H9 (cell line): Measurements from ENCODE around the gene DCAF6. TPM values are rescaled to one million over a fixed set of nuclear protein-coding genes. Genes with fewer than 3 reads are reported as not detected.

Experiments used
- DNase-seq: peaks from one replicate; pipeline ENCODE4 v3.0.0-alpha.2; 2017
- H2AFZ ChIP-seq: one replicate; pipeline ENCODE4 v1.6.1; 2013; ENCODE audit warnings: mild to moderate bottlenecking, low read length, control low read depth, moderate library complexity
- H2AK5ac ChIP-seq: 2 replicates; pipeline ENCODE4 v1.6.1; 2013; ENCODE audit warnings: low read length, control low read depth, mixed read lengths; ENCODE audit not compliant: insufficient read length
- H2BK120ac ChIP-seq: one replicate; pipeline ENCODE4 v1.6.1; 2013; ENCODE audit warnings: low read depth, mild to moderate bottlenecking, low read length, control low read depth, inconsistent platforms; ENCODE audit not compliant: poor library complexity, severe bottlenecking
- H2BK12ac ChIP-seq: 2 replicates; pipeline ENCODE4 v1.6.1; 2013; ENCODE audit warnings: low read length, control low read depth, mixed read lengths, low read depth; ENCODE audit not compliant: insufficient read length
- H2BK15ac ChIP-seq: 2 replicates; pipeline ENCODE4 v1.6.1; 2013; ENCODE audit warnings: low read depth, low read length, control low read depth
- H2BK20ac ChIP-seq: one replicate; pipeline ENCODE4 v1.6.1; 2013; ENCODE audit warnings: low read depth, mild to moderate bottlenecking, low read length, control low read depth, inconsistent platforms; ENCODE audit not compliant: poor library complexity, severe bottlenecking
- H2BK5ac ChIP-seq: 2 replicates; pipeline ENCODE4 v1.6.1; 2013; ENCODE audit warnings: low read length, control low read depth, mixed read lengths; ENCODE audit not compliant: insufficient read length
- H3K14ac ChIP-seq: 2 replicates; pipeline ENCODE4 v1.6.1; 2013; ENCODE audit warnings: low read length, control low read depth; ENCODE audit not compliant: insufficient read depth
- H3K18ac ChIP-seq: 2 replicates; pipeline ENCODE4 v1.6.1; 2013; ENCODE audit warnings: low read depth, mild to moderate bottlenecking, mixed read lengths, low read length, control low read depth; ENCODE audit not compliant: insufficient read length
- H3K23ac ChIP-seq: 2 replicates; pipeline ENCODE4 v1.6.1; 2013; ENCODE audit warnings: low read length, control low read depth, mixed read lengths, low read depth; ENCODE audit not compliant: insufficient read length
- H3K23me2 ChIP-seq: 2 replicates; pipeline ENCODE4 v1.6.1; 2013; ENCODE audit warnings: low read depth, mild to moderate bottlenecking, mixed read lengths, low read length, control low read depth; ENCODE audit not compliant: insufficient read length, poor library complexity, severe bottlenecking
- H3K27ac ChIP-seq: 2 replicates; pipeline ENCODE4 v1.5.1; 2013; ENCODE audit warnings: low read length, control low read depth, mixed read lengths, low read depth; ENCODE audit not compliant: insufficient read length
- H3K27me3 ChIP-seq: 2 replicates; pipeline ENCODE4 v1.6.1; 2013; ENCODE audit warnings: low read length, control low read depth, inconsistent platforms; ENCODE audit not compliant: insufficient read depth
- H3K4ac ChIP-seq: 2 replicates; pipeline ENCODE4 v1.6.1; 2013; ENCODE audit warnings: low read depth, mild to moderate bottlenecking, control low read depth, inconsistent platforms, low read length, moderate library complexity
- H3K4me1 ChIP-seq: 2 replicates; pipeline ENCODE4 v1.6.1; 2013; ENCODE audit warnings: low read length, control low read depth, inconsistent platforms; ENCODE audit not compliant: insufficient read depth
- H3K4me2 ChIP-seq: 2 replicates; pipeline ENCODE4 v1.6.1; 2013; ENCODE audit warnings: low read length, control low read depth, mixed read lengths; ENCODE audit not compliant: insufficient read length, insufficient read depth
- H3K56ac ChIP-seq: 2 replicates; pipeline ENCODE4 v1.6.1; 2013; ENCODE audit warnings: low read depth, mild to moderate bottlenecking, mixed read lengths, low read length, control low read depth; ENCODE audit not compliant: insufficient read length
- H3K79me1 ChIP-seq: 2 replicates; pipeline ENCODE4 v1.6.1; 2013; ENCODE audit warnings: low read depth, mild to moderate bottlenecking, moderate library complexity, low read length, control low read depth, inconsistent platforms; ENCODE audit not compliant: insufficient read depth, poor library complexity, severe bottlenecking
- H3K79me2 ChIP-seq: 2 replicates; pipeline ENCODE4 v1.6.1; 2013; ENCODE audit warnings: low read length, control low read depth, inconsistent platforms; ENCODE audit not compliant: insufficient read depth
- H3K9ac ChIP-seq: 2 replicates; pipeline ENCODE4 v1.6.1; 2013; ENCODE audit warnings: low read length, control low read depth, mixed read lengths; ENCODE audit not compliant: insufficient read length; ENCODE audit errors: extremely low read depth
- H3K9me3 ChIP-seq: one replicate; pipeline ENCODE4 v1.6.1; 2013; ENCODE audit warnings: low read depth, low read length, inconsistent platforms; ENCODE audit not compliant: control insufficient read depth
- H3T11ph ChIP-seq: one replicate; pipeline ENCODE4 v1.6.1; 2013; ENCODE audit warnings: mild to moderate bottlenecking, low read length, control low read depth, inconsistent platforms
- H4K20me1 ChIP-seq: one replicate; pipeline ENCODE4 v1.6.1; 2013; ENCODE audit not compliant: control insufficient read depth, insufficient read length, insufficient read depth
- H4K5ac ChIP-seq: 2 replicates; pipeline ENCODE4 v1.6.1; 2013; ENCODE audit warnings: low read depth, mild to moderate bottlenecking, mixed read lengths, low read length, control low read depth; ENCODE audit not compliant: insufficient read length
- H4K8ac ChIP-seq: replicated peaks from 2 replicates; pipeline ENCODE4 v1.6.1; 2013; ENCODE audit warnings: low read length, control low read depth, mixed read lengths, low read depth; ENCODE audit not compliant: insufficient read length
- H4K91ac ChIP-seq: 2 replicates; pipeline ENCODE4 v1.6.1; 2013; ENCODE audit warnings: low read depth, mild to moderate bottlenecking, moderate library complexity, mixed read lengths, low read length, control low read depth; ENCODE audit not compliant: insufficient read length
- H3K27ac Mint-ChIP-seq, 3 experiments: 2 replicates in 2 of 3; 3 replicates in 1 of 3; pipeline ENCODE4 v1.8.0; 2020 to 2021; ENCODE audit warnings: mixed read lengths in 3 of 3, mild to moderate bottlenecking in 1 of 3, moderate library complexity in 1 of 3
- H3K27me3 Mint-ChIP-seq: 2 replicates; pipeline ENCODE4 v1.8.0; 2021; ENCODE audit warnings: low read depth, mild to moderate bottlenecking, moderate library complexity, mixed read lengths
- H3K36me3 Mint-ChIP-seq, 3 experiments: 2 replicates in 2 of 3; 3 replicates in 1 of 3; pipeline ENCODE4 v1.8.0; 2020 to 2021; ENCODE audit warnings: low read depth in 3 of 3, mixed read lengths in 3 of 3; ENCODE audit not compliant: insufficient read depth in 1 of 3
- H3K4me1 Mint-ChIP-seq, 2 experiments: 2 replicates each; pipeline ENCODE4 v1.8.0; 2020; ENCODE audit warnings: mixed read lengths in 2 of 2
- H3K4me3 Mint-ChIP-seq, 2 experiments: 2 replicates in 1 of 2; 3 replicates in 1 of 2; pipeline ENCODE4 v1.8.0; 2020 to 2021; ENCODE audit warnings: mild to moderate bottlenecking in 2 of 2, mixed read lengths in 2 of 2, moderate library complexity in 1 of 2
- H3K9me3 Mint-ChIP-seq, 2 experiments: 2 replicates in 1 of 2; 3 replicates in 1 of 2; pipeline ENCODE4 v1.8.0; 2020; ENCODE audit warnings: mild to moderate bottlenecking in 2 of 2, mixed read lengths in 2 of 2, moderate library complexity in 1 of 2
- CTCF ChIP-seq: fragments of 200-600 bp; sonication (generic); conservative IDR thresholded peaks from 3 replicates; pipeline ENCODE4 v1.8.0; 2021; ENCODE audit warnings: antibody characterized with exemption, mild to moderate bottlenecking
- whole genome bisulfite sequencing: extraction: QIAGEN DNeasy Blood & Tissue Kit; methylation state at CpG from one replicate; pipeline ENCODE4 v1.1.7; 2013; ENCODE audit warnings: missing lambda C conversion rate, low lambda C conversion rate, mixed read lengths; ENCODE audit not compliant: insufficient read length; ENCODE audit errors: extremely low coverage; 5-methylcytosine and 5-hydroxymethylcytosine counted together
- total RNA-seq: library from RNA; stranded (reverse); gene quantifications from 2 replicates; pipeline ENCODE4 v1.2.1, GENCODE V29; 2021

DCAF6 gene
- total RNA-seq, 1 experiment from 2014 or later = 16.0 TPM

GRCh38 chr1:168064216-168064615 is 127.7 kb downstream of the DCAF6 start:
- Histone ChIP-seq H2AK5ac (no peak overlapping the region), H3K27ac (no peak overlapping the region), H2BK20ac (no peak overlapping the region), H4K5ac (no peak overlapping the region), H2BK120ac (no peak overlapping the region), H3K9ac (no peak overlapping the region), H3K4me1 (no peaks in the 10 kb centered on the region), H4K91ac (no peak overlapping the region), H3K18ac (no peak overlapping the region), H3K9me3 (no peaks in the 10 kb centered on the region), H3K4me2 (no peak overlapping the region), H2BK5ac (no peak overlapping the region), H3K23ac (no peak overlapping the region), H3K79me1 (no peaks in the 10 kb centered on the region), H2AFZ (no peak overlapping the region), H3T11ph (no peak overlapping the region), H3K79me2 (no peaks in the 10 kb centered on the region), H4K8ac (no peak overlapping the region), H4K20me1 (no peaks in the 10 kb centered on the region), H3K4ac (no peak overlapping the region), H3K23me2 (no peaks in the 10 kb centered on the region), H3K27me3 (no peaks in the 10 kb centered on the region), H2BK15ac (no peak overlapping the region), H3K56ac (no peak overlapping the region), H3K14ac (no peak overlapping the region), H2BK12ac (no peak overlapping the region)
- Mint-ChIP-seq H3K9me3 (no peaks in the 10 kb centered on the region), H3K4me3 (no peak overlapping the region), H3K4me1 (no peaks in the 10 kb centered on the region), H3K27ac (no peak overlapping the region), H3K27me3 (no peaks in the 10 kb centered on the region), H3K36me3 (peaks cover 0 to 22% (median 22%) of the 10 kb centered on the region in 3 experiments; a peak in 5 of 7 replicates)
- no peak for TF ChIP-seq CTCF
- no peak for DNase-seq
- no CpG with 5 or more reads among the region's 1 CpG for WGBS
